Measurements from ENCODE around the gene ANKS1B.

DNA sequence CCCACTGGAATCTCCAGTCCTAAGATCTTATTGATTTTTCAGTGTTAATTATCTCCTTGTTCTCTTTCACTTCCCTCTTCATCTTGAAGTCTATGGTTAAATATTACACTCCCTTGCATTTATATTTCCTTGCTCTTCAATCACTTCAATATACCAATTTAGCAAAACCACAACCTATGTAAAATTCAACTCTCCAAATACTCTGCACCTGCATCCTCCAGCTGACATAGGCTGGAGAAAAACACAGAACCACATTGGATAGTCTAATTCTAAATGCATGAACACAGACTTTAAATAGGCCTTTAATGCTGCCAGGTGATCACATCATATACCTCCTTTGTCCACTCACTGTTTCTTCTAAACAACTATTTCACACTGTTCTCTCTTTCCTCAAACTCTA is 591.0 kb downstream of the ANKS1B start:
- no peak for TF ChIP-seq GTF2I (CRISPR knock-in tag; conservative IDR thresholded peaks at IDR 0.05)
- no peak for TF ChIP-seq EMX1 (CRISPR knock-in tag; IDR thresholded peaks at IDR 0.05)
- TF ChIP-seq USF2 (CRISPR knock-in tag; IDR thresholded peaks at IDR 0.05): no peak
- no peak for TF ChIP-seq SMAD4 (CRISPR knock-in tag; IDR thresholded peaks at IDR 0.05)
- no peak for TF ChIP-seq SOX15 (CRISPR knock-in tag; IDR thresholded peaks at IDR 0.05)
- no peak for TF ChIP-seq ZNF138 (CRISPR knock-in tag; conservative IDR thresholded peaks at IDR 0.05)
- no peak for TF ChIP-seq FOXK1 (CRISPR knock-in tag; IDR thresholded peaks at IDR 0.05)
- TF ChIP-seq, protein P1, sequence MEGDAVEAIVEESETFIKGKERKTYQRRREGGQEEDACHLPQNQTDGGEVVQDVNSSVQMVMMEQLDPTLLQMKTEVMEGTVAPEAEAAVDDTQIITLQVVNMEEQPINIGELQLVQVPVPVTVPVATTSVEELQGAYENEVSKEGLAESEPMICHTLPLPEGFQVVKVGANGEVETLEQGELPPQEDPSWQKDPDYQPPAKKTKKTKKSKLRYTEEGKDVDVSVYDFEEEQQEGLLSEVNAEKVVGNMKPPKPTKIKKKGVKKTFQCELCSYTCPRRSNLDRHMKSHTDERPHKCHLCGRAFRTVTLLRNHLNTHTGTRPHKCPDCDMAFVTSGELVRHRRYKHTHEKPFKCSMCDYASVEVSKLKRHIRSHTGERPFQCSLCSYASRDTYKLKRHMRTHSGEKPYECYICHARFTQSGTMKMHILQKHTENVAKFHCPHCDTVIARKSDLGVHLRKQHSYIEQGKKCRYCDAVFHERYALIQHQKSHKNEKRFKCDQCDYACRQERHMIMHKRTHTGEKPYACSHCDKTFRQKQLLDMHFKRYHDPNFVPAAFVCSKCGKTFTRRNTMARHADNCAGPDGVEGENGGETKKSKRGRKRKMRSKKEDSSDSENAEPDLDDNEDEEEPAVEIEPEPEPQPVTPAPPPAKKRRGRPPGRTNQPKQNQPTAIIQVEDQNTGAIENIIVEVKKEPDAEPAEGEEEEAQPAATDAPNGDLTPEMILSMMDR (IDR thresholded peaks at IDR 0.05): no peak
- TF ChIP-seq, protein P2, sequence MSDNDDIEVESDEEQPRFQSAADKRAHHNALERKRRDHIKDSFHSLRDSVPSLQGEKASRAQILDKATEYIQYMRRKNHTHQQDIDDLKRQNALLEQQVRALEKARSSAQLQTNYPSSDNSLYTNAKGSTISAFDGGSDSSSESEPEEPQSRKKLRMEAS (CRISPR knock-in tag; IDR thresholded peaks at IDR 0.05): no peak
- no peak for TF ChIP-seq AFF4 (CRISPR knock-in tag; IDR thresholded peaks at IDR 0.05; ENCODE audit: borderline replicate concordance)
- no peak for TF ChIP-seq ELF4 (CRISPR knock-in tag; IDR thresholded peaks at IDR 0.05; ENCODE audit: low read depth)
- no peak for TF ChIP-seq HMGA2 (CRISPR knock-in tag; IDR thresholded peaks at IDR 0.05)
- no peak for TF ChIP-seq KAT7 (CRISPR knock-in tag; IDR thresholded peaks at IDR 0.05; ENCODE audit: borderline replicate concordance)
